ENCODE measurements around the gene LRRC7.

GRCh38 chr1:69776555-69776954, 208.8 kb downstream of the LRRC7 start:
- no peak for TF ChIP-seq EZH2 (IDR thresholded peaks at IDR 0.05; ENCODE audit: borderline replicate concordance, low read depth, low read length, severe bottlenecking)
- TF ChIP-seq CTCF (IDR thresholded peaks at IDR 0.05; ENCODE audit: borderline replicate concordance, extremely low read depth, low read length, poor library complexity, severe bottlenecking), result no peak

Data from DND-41 (cell line).